Stimulated activated CD4-positive, alpha-beta T cell treated with anti-CD3 and anti-CD28 coated beads, Interleukin-1b, Interleukin-23, amount 100 ng/mL, for 24 hours (primary cell): Measurements from ENCODE around the gene ADAMTS2.

Experiments used
- DNase-seq, 4 experiments: peaks; one replicate each; pipeline ENCODE4 v3.0.0-alpha.2; 2020; ENCODE audit warnings: low read depth in 4 of 4, low spot score in 1 of 4

The ADAMTS2 gene

DNA sequence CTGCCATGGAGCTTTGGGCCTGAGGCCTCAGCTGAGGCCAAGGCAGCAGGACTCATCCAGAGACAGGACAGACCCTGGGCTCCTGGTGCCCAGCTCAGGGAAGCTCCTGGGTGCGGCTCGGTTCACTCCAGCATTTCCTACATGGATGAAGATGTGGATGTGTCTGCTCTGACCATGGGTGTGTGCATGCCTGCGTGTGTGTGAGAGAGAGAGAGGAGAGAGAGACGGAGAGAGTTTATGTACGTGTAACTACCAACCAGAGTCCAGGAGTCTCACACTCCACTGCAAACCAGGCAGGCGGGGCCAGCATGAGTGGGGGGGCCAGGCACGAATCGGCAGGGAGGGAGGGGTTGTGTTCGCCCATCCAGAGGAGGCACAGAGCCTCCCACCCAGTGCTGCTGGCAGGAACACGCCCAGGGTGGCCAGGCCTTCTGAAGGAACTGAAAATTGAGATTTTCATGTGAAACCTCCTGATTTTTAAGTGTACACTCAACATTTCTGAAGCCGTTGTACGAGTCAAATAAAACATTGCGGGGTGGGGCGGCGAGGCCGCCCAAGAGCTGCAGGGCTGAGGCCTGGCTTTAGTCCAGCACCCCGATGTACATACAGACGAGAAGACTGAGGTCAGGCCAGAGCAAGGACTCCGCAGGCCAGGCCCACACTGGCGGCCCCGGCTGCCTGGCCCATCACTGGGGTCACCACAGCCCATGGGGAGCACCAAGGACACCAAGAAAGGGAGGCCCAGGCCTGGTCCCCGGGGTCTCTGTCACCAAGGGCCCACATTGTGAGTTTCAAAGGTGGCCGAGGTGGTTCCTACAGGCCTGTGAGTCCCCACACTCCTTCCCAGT lies 88.7 kb downstream of the ADAMTS2 start:
- no peak for DNase-seq

DNA sequence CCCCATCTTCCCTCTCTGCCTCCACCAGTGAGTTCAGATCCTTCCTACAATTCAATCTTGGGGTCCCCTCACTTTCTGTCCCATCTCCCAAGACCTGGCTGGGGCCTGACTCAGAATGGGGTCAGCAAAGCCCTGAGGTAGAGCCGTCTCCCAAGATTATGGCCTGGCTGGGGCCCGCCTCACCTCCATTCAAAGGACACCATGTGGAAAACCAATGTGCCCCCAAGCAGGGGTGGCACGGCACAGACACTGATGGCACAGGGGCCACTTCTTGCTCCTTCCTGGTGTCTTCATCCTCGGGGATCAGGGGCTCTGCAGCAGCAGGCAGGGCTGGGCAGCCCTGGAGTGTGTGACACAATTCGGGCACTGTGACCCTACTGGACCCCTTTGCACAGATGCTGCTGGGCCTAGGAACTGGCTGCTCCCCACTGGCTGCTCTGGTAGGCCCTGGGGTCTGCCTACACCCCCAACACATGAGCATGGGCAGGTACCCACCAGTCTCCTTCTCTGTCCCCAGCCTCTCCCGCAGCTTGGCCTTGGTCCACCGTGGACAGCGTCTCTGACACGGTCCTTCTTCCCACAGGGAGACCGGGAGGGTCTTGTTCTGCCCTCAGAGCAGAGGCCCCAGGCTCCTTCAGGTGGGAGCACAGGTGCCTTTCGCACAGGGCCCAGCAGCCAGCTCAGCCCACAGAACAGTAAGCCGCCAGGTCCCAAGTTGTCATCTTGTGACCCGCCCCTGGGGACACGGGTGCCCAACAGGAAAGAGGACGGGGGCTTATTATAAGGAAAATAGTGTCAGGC lies 89.5 kb downstream of the ADAMTS2 start:
- DNase-seq = no peak

- no peak for DNase-seq
Observed at GRCh38 chr5:179254638-179255271, 90.5 kb downstream of the ADAMTS2 start.

DNA sequence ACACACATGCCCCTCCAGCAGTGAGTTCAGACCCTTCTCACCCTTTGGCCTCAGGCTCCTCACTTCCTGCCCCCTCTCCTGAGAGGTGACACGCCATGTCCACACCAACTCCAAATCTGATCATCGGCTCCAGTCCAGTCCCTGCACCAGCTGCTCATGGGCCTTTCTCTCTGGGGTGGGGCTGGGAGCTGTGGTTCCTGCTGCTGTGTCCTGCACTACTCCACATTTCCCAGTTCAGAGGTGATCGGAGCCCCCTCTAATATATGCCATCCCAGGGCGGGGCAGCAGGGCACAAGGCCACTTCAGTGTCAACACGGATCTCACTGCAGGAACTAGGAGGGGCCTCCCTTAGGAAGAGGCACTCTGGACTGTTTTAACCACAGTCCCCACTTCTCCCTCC lies 91.5 kb downstream of the ADAMTS2 start:
- DNase-seq = no peak

GRCh38 chr5:179251276-179251969 lies 93.8 kb downstream of the ADAMTS2 start:
- DNase-seq = no peak

DNA sequence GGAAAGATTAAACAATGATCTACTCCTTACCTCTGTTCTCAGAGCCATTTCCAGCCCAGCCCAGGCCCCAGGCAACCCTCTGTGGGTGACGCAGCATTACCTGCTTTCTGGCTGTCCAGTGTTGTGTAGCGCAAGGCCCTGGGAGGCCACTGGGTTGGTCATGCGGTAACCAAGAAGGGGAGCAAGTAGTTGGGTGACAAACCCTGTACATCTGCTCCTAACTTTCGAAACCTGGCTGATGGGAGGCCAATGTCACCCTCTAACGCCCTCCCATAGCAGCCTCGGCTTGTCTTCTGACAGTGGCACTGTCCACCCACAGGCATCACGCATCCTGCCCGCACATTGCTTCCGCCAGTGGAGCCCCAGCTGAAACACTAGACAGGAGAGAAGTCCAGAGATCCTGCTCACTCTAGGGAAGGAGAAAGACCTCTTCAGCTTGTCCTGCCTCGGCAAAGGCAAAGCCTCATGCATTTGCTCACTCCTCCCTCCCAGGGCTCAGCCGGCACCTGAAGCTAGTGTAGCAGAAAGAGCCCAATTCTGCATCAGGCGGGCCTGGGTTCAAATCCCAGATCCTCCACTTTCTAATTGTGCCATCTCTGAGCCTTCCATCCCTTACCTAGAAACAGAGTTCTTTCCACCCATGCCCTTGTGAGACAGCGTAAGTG lies 94.6 kb downstream of the ADAMTS2 start:
- DNase-seq = no peak

DNA sequence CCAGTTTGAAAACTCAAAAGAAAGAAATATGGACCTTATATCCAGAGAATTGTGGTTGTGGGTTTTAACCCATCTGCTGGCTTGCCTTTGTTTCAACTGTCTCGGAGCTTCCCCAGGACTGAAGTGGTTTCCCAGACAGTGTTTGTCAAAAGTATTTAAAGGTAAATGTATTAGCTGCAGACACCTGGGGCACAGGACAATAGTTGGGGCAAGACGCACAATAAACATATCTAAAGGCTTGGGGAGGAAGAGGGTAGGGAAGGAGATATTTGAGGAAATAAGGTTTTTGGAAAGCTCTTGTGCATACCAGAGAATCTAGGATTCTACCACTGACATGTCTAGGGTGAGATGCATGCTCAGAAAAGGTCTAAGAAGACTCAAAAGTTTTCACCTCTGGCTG lies 99.0 kb downstream of the ADAMTS2 start:
- no peak for DNase-seq

- DNase-seq = no peak
Observed at GRCh38 chr5:179245031-179245430, 100.2 kb downstream of the ADAMTS2 start.

DNA sequence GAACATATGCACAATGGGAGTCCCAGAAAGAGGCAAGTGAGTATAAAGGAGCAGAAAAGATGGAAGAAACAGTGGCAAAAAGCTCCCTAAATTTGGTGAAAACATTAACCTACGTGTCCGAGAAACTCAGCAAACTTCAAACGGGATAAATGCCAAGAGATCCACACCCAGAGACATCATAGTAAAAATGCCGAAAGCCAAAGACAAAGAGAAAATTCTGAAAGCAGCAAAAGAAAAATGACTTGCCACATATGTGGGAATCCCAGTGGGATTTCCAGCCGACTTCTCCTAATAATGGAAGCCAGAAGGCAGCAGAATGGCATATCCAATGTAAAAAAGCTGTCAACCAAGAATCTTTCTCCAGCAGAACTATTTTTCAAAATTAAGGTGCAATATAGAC lies 101.2 kb downstream of the ADAMTS2 start:
- no peak for DNase-seq

GRCh38 chr5:179243333-179243732 lies 101.9 kb downstream of the ADAMTS2 start:
- DNase-seq = no peak

GRCh38 chr5:179242676-179243075 lies 102.6 kb downstream of the ADAMTS2 start:
- no peak for DNase-seq

GRCh38 chr5:179241764-179242370 lies 103.4 kb downstream of the ADAMTS2 start:
- no peak for DNase-seq

DNA sequence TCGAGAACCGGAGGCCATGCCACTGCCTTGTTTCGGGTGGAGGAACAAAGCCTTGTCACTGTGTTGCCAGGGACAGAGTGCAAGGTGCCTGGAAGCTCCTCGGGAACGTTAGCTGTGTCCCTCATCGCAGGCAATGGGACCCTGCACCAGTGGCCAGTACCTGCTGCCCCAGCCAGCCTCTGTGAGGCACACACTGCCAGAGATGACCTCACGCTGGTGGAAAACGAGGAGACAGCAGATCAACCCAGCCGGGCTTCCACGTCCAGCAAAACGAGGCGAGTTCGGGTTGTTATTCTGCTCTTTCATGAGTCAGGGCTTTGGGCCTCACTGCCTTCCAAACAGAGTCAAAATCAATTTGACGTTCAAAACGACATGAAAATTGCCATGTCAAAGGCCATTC lies 104.1 kb downstream of the ADAMTS2 start:
- DNase-seq = no peak

DNA sequence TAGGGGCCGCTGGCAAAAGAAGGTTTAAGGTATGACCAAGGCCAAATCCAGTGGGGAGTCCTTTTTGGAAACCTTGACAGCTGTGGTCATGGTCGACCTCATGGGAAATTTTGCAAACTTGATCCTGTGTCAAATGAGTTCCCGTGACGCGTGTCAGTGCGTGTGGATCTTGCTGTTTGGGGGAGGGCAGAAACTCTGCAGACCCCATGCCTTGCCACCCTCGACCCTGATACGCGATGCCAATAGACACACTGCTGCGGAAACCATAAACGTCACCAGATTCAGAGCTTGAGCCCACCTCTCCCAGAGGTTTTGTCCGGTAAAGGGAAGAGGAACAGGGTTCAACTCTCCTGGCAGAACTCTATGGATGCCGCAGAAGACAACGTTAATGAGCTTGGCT lies 104.7 kb downstream of the ADAMTS2 start:
- no peak for DNase-seq

GRCh38 chr5:179239256-179240135 lies 105.8 kb downstream of the ADAMTS2 start:
- DNase-seq = no peak

DNA sequence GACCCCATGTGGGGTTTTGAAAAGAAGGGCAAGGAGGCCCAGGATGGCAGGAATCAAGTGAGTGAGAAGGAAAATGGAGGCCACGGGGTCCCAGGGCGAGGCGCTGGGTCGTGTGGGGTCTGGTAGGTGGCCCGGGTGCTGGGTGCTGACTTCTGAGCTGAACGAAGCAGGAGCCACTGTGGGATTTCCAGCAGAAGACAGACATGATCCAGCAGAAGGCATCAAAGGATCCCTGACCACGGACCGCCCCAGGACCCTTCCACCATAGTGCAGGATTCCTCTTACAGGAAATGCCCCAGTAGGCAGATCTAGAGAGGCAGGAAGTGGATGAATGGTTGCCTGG lies 106.7 kb downstream of the ADAMTS2 start:
- no peak for DNase-seq

DNA sequence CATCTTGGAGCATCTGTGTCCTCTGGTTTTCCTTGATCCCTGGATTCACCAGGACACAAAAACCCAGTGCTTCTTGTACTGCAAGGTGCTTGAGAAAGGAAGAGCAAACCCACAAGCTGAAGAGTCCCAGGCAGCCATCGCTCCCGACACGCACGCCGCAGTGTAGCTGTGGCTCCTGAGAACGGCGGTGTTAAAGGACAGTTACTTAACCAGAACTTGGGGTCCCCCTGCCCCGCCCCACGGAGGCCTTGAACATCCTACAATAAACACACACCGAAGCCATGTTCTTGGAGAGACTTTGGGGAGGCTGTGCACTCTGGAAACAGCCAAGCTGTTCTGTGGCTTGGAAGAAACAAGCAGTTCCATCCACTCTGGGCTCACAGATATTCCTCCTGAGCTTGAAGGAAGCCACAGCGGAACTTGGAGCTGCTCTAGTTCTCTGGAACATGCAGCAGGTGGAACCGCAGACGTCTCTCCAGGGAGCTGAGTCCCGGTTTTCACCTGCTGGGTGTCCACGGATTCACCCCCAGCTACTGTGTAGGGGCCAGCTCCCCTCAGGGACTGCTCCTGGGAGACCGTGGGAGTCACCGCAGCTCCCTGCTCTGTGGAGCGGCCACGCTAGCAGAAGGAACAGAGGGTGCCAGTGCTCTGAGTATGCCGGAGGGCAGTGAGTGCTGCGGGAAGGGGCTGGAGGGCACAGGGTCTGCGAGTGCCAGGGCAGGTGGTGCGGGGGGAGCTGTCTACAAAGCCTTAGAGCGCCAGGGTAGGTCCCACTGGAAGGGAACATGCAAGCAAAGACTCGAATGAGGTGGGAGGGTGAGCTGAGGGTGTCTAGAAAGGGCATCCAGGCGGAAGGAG lies 107.3 kb downstream of the ADAMTS2 start:
- DNase-seq = no peak
